Iris pigment epithelial cell (primary cell): Measurements from ENCODE around the gene PLSCR4.
"Not testable (repeated sequence)": the region's sequence is repeated elsewhere in the genome, so short reads cannot be mapped to it uniquely, and the experiment has no call there.

Experiments used
- DNase-seq: peaks from one replicate; pipeline ENCODE4 v3.0.0-alpha.2; 2011; ENCODE audit warnings: low read depth

Gene PLSCR4

DNA sequence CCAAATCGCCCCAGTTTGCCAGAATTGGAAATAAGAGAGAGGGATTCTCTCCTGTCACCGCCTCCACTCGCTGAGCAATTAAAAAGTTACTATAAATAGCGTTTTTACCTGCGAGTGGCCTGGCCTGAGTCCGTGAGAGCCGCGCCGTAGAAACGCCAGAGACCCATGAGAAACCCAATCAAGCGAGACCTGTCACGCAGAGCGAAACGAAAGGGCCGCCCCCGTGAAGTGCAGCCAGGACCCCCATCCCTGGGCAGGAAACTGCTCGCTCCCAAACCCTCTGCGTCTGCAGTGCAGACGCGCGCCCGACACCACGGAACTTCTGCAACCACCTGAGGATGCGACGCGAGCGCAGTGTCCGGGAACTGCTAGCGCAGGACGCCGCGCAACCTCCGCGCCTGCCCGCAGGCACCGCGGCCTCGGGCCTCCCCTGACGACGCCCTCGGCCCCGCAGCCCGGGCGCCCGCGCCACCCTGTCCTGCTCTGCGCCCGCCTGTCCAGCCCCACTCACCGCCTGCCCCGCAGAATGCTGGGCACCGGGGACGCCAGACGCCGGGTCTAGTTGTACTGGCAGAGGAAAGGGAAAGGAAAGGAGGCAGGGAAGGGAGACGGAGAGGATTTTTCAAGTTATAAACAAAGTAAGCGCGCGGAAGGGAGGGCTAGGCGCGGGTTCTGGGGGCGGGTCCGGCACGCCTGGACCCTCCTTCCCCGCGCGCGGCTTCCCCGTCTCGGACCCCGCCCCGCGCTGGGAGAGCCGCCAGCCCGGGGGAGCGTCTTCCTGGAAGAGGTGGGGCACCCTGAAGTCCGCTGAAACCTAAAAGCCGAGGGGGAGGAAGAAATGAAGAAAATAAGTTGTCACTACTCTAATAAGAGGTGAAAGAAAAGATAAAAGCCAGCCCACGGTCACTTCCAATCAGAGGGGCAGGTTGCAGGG, at the start of gene PLSCR4:
Gene PLSCR4, minus strand, starts transcription at position 657 of the 934 bp plus-strand sequence. CDS start 29,034 bp downstream, outside the sequence.
- peak; percentile 81 for DNase-seq

DNA sequence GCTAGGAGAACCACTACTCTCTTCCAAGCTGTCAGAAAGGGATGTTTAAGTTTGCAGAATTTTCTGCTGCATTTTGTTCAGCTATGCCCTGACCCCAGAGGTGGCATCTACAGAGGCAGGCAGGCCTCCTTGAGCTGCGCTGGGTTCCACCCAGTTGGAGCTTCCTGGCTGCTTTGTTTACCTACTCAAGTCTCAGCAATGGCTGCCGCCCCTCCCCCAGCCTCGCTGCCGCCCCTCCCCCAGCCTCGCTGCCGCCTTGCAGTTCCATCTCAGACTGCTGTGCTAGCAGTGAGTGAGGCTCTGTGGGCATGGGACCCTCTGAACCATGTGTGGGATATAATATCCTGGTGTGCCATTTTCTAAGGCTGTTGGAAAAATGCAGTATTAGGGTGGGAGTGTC, 42.5 kb upstream of the PLSCR4 start:
- not testable (repeated sequence) for DNase-seq

- no peak for DNase-seq
These were observed 33.0 kb upstream of the PLSCR4 start for GRCh38 chr3:146283781-146284445.

DNA sequence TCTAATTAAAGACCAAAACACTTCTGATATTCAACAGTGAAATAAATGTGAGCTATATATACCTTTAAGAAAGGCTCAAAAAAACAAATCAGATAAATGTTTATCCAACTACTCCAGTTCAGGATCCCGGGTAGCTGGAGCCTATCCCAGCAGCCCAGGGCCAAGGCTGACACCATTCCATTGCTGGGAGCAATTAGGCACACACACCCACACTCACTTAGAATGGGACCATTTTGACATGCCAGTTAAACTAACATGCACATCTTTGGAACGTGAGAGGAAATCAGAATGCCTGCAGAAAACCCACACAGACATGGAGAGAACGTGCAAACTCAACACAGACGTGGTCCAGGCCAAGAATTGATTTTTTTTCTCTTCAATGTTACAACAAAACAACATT, 30.0 kb upstream of the PLSCR4 start:
- DNase-seq: no peak

- DNase-seq: no peak
These were observed 29.0 kb upstream of the PLSCR4 start for GRCh38 chr3:146279951-146280350.

GRCh38 chr3:146279013-146279412, 28.1 kb upstream of the PLSCR4 start:
- no peak for DNase-seq

DNA sequence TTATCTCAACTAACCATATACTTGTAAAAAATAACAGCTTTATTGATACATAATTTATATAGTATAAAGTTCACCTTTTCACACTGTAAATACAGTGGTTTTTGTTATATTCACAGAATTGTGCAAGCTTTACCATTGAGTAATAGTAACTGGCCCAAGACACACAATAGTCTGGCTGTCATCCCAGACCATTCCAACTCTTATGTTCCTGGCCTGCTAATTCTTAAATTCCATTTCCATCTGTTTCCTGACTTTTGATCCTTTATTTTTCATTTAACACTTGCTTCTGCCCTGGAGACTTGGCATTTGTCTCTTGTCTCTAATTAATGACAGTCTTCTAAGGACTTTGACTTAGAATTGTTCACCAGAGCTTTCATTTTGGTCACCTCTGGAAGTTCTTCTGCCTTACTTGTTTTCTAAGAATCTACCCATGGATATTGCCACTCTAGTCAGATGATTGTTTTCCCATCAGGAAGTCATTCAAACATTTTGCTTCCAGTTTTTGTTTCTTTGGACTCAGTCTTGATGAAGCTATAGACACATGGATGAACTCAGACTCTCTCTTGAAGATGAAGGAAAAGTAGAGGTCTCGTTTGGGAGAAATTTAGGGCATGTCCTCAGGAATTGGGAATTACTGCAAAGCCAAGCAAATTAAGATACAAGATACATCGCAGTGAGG, 27.2 kb upstream of the PLSCR4 start:
- DNase-seq: peak; percentile 93

- no peak for DNase-seq
These were observed 24.6 kb upstream of the PLSCR4 start for GRCh38 chr3:146275476-146275875.

- DNase-seq: peak; percentile 87
These were observed 23.9 kb upstream of the PLSCR4 start for GRCh38 chr3:146274833-146275232.

DNA sequence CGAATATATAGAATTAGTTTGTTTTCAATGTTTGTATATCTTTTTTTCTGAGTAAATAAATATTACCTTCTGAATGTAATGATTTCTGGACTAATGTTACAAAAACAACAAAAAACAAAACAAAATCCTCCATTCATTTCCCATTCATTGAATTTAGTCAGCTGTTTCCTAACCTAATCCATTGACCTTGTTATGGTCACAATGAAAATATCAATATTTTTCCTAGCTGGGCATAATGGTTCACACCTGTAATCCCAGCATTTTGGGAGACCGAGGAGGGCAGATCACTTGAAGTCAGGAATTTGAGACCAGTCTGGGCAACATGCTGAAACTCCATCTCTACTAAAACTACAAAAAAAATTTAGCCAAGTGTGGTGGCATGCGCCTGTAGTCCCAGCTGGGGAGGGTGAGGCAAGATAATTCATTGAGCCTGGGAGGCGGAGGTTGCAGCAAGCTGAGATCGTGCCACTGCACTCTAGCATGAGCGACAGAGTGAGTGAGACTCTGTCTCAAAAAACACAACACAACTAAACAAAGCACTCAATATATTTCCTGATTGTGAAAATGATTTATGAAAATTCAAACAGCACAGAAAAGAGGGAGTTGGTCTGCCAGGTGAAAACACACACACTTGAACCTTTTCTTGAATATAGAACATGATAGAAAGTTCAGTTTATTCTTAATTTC, 23.0 kb upstream of the PLSCR4 start:
- DNase-seq: no peak

GRCh38 chr3:146271180-146271579, 20.3 kb upstream of the PLSCR4 start:
- no peak for DNase-seq

- no peak for DNase-seq
These were observed 18.4 kb upstream of the PLSCR4 start for GRCh38 chr3:146269271-146269670.

GRCh38 chr3:146268535-146269219, 17.8 kb upstream of the PLSCR4 start:
- no peak for DNase-seq

DNA sequence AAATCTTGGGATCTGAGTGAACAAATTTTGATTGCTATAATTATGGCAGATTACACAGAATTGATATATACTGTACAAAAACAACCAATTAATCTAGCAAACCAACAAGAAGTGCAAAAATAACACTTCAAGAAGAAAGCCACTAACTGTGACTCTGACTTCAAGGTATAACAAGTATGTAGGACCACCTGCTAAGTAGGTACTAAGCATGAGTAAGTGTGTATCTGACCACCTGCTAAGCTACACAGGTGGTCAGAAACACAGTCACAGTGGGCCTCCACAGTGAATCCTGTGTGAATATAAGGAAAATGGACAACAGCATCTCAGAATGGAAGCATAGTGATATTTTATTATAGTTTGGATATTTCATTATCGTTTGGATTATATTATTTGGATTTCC, 14.8 kb upstream of the PLSCR4 start:
- no peak for DNase-seq

DNA sequence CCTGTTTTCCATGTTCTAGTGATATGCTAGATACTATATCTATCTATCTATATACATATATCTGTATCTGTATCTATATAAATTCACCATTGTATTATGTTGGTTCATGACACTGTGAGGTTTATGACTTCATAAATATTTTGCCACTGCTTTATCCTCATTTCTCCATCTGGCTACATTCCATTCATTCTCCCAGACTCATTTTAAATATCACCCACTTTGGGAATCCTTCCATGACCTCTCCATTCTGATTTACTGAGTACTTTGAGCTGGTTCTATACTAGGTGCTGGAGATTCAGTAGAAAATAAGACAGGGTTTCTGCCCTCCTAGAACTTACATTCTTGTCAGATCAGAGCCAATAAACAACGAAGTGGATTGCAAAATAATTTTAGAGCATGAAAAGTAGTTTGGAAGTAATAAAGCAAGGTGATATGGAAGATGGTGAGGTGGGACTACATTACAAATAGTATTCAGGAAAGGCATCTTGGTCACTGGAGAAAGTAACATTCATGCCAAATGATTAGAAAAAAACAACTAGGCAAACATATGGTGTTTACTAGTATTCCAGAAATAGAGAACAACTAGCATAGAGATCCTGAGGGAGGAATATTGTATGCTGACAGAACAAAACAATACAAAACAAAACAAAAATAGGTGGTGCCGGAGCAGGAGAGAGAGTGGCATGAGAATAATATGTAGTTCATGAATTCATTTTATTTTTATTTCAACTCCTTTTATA, 11.6 kb upstream of the PLSCR4 start:
- peak; percentile 21 for DNase-seq

GRCh38 chr3:146259880-146260589, 9.1 kb upstream of the PLSCR4 start:
- no peak for DNase-seq

DNA sequence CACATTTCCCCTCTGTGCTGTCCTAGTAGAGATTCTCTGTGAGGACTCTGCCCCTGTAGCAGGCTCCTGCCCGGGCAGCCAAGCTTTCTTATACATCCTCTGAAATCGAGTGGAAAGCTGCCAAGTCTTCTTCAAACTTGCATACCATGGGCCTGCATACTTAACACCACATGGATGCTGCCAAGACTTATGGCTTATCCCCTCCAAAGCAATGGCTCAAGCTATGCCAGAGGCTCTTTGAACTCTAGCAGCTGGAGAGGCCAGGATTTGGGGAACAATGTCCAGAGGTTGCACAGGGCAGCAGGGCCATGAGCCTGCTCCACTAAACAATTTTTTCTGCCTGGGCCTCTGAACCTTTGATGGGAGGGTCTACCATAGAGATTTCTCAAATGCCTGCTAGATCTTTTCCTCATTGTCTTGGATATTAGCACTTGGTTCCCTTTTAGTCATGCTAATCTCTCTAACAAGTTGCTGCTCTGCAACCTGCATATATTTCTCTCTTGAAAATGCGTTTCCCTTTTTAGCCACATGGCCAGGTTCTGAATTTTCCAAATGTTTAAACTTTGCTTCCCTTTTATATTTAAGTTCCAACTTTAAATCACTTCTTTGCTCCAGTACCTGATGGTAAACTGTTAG, 6.1 kb upstream of the PLSCR4 start:
- DNase-seq: peak; percentile 59

GRCh38 chr3:146252445-146252844, 1.5 kb upstream of the PLSCR4 start:
- DNase-seq: not testable (repeated sequence)

DNA sequence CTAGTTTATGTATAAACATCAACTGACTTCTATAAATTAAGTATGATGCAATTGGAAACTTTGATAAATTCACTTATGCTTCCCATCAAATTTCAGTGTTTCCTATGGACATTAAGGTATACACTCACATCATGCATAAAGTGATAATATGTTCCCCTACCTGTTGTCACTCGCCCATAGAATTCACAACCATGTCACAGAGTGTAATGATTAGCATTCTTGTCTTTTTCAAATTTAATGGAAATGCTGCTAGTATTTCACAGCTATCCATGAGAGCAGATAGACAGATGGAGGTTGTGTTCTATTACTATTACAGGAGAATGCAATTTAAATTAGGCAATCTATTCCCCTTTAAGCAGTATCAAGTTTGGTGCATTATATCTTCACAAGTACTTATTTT, 984 bp downstream of the PLSCR4 start:
- DNase-seq: no peak

GRCh38 chr3:146247911-146248310, 3.0 kb downstream of the PLSCR4 start:
- DNase-seq: peak; percentile 30
